ENCODE results near the gene RANBP10. TPM values are rescaled to one million over a fixed set of nuclear protein-coding genes. Genes with fewer than 3 reads are reported as not detected.

RANBP10 gene
- total and polyA plus RNA-seq, 3 donors from 2014 or later = 23.0 to 25.2 (median 23.5) TPM

DNA sequence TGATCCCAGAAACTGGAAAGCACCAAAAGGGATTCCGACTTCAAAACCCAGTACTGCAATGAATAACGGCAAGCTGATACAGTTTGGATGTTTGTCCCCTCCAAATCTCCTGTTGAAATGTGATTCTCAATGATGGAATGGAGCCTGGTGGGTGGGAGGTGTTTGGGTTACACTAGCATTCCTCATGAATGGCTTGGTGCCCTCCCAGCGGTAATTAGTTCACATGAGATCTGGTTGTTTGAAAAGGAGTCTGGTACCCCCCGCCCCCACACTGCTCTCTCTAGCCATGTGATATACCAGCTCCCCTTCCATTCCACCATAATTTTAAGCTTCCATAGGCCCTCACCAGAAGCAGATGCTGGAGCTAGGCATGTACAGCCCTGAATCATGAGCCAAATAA, 40.1 kb downstream of the RANBP10 start:
- no peak for DNase-seq
- intact Hi-C loops (cut with DNase I; ENCODE audit: low total_unique reads) = no loop called here

DNA sequence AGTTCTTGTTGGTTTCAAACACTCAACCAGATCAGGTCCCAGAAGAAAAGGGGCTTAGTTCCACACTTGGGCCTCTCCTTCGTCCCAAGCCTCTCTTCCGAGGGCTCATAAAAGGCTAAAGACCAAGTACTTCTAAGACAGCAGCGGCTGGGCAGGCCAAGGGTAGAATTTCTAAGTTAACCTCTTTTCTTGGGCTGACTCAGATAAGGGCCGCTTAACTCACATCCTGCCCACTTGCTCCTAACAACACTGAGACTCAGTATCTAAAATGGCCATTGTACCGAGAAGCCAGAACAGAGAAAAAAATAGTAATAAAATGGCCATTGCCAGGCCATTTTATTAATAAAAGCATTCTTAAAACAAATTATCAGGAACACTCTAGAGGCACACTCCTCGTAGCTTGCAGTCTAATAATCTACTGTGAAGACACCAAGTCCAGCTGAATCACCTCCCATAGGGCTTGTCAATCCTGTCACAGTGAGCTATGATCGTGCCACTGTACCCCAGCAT, 42.1 kb downstream of the RANBP10 start:
- Histone ChIP-seq H3K27me3 (no peaks in the 10 kb centered on the region), H3K4me1 (no peaks in the 10 kb centered on the region), H3K4me3 (no peak overlapping the region), H3K27ac (no peak overlapping the region), H3K9me3 (no peaks in the 10 kb centered on the region), H3K36me3 (ENCODE audit: low read depth, missing control alignments) (no peaks in the 10 kb centered on the region)
- TF ChIP-seq POLR2A (IDR thresholded peaks at IDR 0.05) = no peak
- TF ChIP-seq, protein P1, sequence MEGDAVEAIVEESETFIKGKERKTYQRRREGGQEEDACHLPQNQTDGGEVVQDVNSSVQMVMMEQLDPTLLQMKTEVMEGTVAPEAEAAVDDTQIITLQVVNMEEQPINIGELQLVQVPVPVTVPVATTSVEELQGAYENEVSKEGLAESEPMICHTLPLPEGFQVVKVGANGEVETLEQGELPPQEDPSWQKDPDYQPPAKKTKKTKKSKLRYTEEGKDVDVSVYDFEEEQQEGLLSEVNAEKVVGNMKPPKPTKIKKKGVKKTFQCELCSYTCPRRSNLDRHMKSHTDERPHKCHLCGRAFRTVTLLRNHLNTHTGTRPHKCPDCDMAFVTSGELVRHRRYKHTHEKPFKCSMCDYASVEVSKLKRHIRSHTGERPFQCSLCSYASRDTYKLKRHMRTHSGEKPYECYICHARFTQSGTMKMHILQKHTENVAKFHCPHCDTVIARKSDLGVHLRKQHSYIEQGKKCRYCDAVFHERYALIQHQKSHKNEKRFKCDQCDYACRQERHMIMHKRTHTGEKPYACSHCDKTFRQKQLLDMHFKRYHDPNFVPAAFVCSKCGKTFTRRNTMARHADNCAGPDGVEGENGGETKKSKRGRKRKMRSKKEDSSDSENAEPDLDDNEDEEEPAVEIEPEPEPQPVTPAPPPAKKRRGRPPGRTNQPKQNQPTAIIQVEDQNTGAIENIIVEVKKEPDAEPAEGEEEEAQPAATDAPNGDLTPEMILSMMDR (IDR thresholded peaks at IDR 0.05) = no peak
- DNase-seq = no peak
- intact Hi-C loops (cut with DNase I; ENCODE audit: low total_unique reads) = no loop called here
- WGBS, 2 donors = 92% methylated on average over 7 of the region's 7 CpGs

More for the DNA sequence above, 40.1 kb downstream of the RANBP10 start:
- no peaks in the 10 kb centered on the region for H3K4me1 ChIP-seq
- no peaks in the 10 kb centered on the region for H3K36me3 ChIP-seq (ENCODE audit: low read depth, missing control alignments)
- H3K9me3 ChIP-seq = no peaks in the 10 kb centered on the region
- no peak overlapping the region for H3K27ac ChIP-seq
- WGBS, 2 donors = 95 to 100% methylated on average over 4 of the region's 4 CpGs
- H3K4me3 ChIP-seq = no peak overlapping the region
- TF ChIP-seq, protein P1 (IDR thresholded peaks at IDR 0.05) = no peak
- TF ChIP-seq POLR2A (IDR thresholded peaks at IDR 0.05) = no peak
- no peaks in the 10 kb centered on the region for H3K27me3 ChIP-seq

DNA sequence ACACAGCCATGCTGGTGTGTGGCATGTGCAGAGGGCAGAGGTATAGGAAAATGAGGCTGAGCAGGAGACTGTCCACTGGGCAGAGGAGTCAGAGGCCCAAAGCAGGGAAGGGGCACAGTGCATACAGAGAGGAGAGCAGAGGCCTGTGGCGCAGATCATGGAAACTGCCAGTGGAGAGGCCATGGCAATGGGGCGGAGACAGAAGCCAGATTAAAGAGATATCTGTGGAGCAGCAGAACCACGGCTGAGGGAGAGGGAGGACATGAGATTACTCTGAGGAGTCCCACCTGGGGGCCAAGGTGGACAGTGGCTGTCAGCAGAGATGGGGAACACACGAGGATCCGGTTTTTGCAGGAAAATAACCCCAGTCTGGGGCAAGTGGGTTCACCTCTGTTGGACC, 43.3 kb downstream of the RANBP10 start:
- Histone ChIP-seq H3K36me3 (ENCODE audit: low read depth, missing control alignments) (no peaks in the 10 kb centered on the region), H3K27me3 (no peaks in the 10 kb centered on the region), H3K9me3 (no peaks in the 10 kb centered on the region), H3K27ac (no peak overlapping the region), H3K4me1 (no peaks in the 10 kb centered on the region), H3K4me3 (no peak overlapping the region)
- intact Hi-C loops (cut with DNase I; ENCODE audit: low total_unique reads) = no loop called here
- no peak for TF ChIP-seq POLR2A (IDR thresholded peaks at IDR 0.05)
- TF ChIP-seq, protein P1 (IDR thresholded peaks at IDR 0.05) = no peak
- WGBS, 2 donors = 91 to 92% methylated on average over 5 of the region's 5 CpGs
- no peak for DNase-seq

DNA sequence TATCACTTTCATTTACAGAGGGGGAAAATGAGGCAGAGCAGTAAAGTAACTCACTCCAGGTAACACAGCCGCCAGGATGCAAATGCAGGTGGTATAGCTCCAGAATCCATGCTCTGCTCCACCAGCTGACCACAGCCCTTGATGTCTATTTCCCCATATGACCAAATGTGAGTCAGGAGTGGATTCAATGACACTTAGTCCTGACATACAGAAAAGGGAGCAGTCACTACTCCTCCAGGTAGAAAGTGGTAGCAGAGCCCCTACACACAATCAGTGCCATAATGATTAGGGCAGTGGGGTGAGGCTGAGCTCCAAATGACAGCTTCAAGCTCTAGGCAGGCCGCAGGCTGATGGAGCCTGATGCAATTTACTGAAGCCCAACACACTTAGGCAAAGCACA, 44.0 kb downstream of the RANBP10 start:
- H3K4me1 ChIP-seq = no peaks in the 10 kb centered on the region
- no peak overlapping the region for H3K4me3 ChIP-seq
- intact Hi-C loops (cut with DNase I; ENCODE audit: low total_unique reads) = no loop called here
- H3K27me3 ChIP-seq = no peaks in the 10 kb centered on the region
- H3K9me3 ChIP-seq = no peaks in the 10 kb centered on the region
- WGBS, 2 donors = 97 to 98% methylated on average over 2 of the region's 2 CpGs
- TF ChIP-seq, protein P1 (IDR thresholded peaks at IDR 0.05) = no peak
- TF ChIP-seq POLR2A (IDR thresholded peaks at IDR 0.05) = no peak
- DNase-seq = no peak
- H3K27ac ChIP-seq = no peak overlapping the region
- no peaks in the 10 kb centered on the region for H3K36me3 ChIP-seq (ENCODE audit: low read depth, missing control alignments)

DNA sequence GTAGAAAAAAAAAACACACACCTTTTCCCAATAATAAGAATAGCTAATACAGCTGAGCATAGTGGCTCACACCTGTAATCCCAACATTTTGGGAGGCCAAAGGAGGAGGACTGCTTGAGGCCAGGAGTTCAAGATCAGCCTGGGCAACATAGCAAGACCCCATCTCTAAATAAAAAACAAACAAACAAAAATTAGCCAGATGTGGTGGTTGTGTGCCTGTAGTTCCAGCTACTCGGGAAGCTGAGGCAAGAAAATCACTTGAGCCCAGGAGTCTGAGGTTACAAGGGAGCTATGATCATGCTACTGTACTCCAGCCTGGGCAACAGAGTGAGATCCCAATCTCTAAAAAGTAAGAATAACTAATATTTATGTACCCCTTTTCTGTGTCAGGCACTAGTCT, 44.4 kb downstream of the RANBP10 start:
- WGBS, 2 donors = 92 to 100% methylated on average over 1 of the region's 1 CpG
- no peaks in the 10 kb centered on the region for H3K9me3 ChIP-seq
- TF ChIP-seq, protein P1 (IDR thresholded peaks at IDR 0.05) = no peak
- no peak for TF ChIP-seq POLR2A (IDR thresholded peaks at IDR 0.05)
- DNase-seq = no peak
- H3K27me3 ChIP-seq = no peaks in the 10 kb centered on the region
- no peak overlapping the region for H3K27ac ChIP-seq
- no peaks in the 10 kb centered on the region for H3K36me3 ChIP-seq (ENCODE audit: low read depth, missing control alignments)
- intact Hi-C loops (cut with DNase I; ENCODE audit: low total_unique reads) = no loop called here
- H3K4me3 ChIP-seq = no peak overlapping the region
- no peaks in the 10 kb centered on the region for H3K4me1 ChIP-seq

Data from testis (tissue), 3 donors.